HepG2 (cell line): ENCODE results near the gene PDCD11. TPM values are rescaled to one million over a fixed set of nuclear protein-coding genes. Genes with fewer than 3 reads are reported as not detected.

Source experiments
- ATAC-seq: fragments of 200-7000 bp; cut with Tn5 transposase; 3 replicates; pipeline ENCODE4 v1.9.1; 2020; ENCODE audit warnings: mild to moderate bottlenecking, moderate library complexity
- BruUV-seq: library from RNA; stranded (reverse); fragments of 400-500 nt; replicated peaks from 2 replicates; lab custom pipeline; 2021; lab: Mats Ljungman, UMichigan
- CTCF ChIA-PET: fragments of 300-600 bp; formaldehyde crosslinking; extraction: SDS; loops from one replicate; lab custom pipeline; 2021; ENCODE audit warnings: low total read pairs, inconsistent platforms, low intra/inter-chr PET ratio; lab: Yijun Ruan, JAX
- POLR2A ChIA-PET: fragments of 350-600 bp; sonication (Branson Sonifier 250); formaldehyde crosslinking; loops from one replicate; lab custom pipeline; 2020; ENCODE audit warnings: antibody characterized with exemption, inconsistent platforms; lab: Yijun Ruan, JAX
- DNase-seq: peaks from one replicate; pipeline ENCODE4 v3.0.0-alpha.2; 2015; ENCODE audit warnings: low spot score
- FAIRE-seq: peaks from 3 replicates; lab custom pipeline; 2011; peaks lifted over from hg19 to GRCh38; lab: Jason Lieb, UNC
- H2AFZ ChIP-seq: one replicate; pipeline ENCODE4 v1.6.1; 2011; ENCODE audit warnings: low read length, inconsistent platforms
- H3K27ac ChIP-seq: fragments of 300-600 bp; 3 replicates; pipeline ENCODE4 v1.8.0; 2011; ENCODE audit warnings: mixed run types, mild to moderate bottlenecking, mixed read lengths, low read length, inconsistent platforms; ENCODE audit not compliant: insufficient read depth; ENCODE audit errors: extremely low read length
- H3K27me3 ChIP-seq, 2 experiments: fragments of 200-600 bp in 1 of 2; 2 replicates in 1 of 2; 3 replicates in 1 of 2; pipeline versions ENCODE4 v1.6.0 to v1.8.0; 2011; ENCODE audit warnings: low read length in 2 of 2, mild to moderate bottlenecking in 2 of 2, moderate library complexity in 2 of 2, inconsistent platforms in 1 of 2; ENCODE audit not compliant: insufficient read depth in 2 of 2, control insufficient read depth in 1 of 2
- H3K36me3 ChIP-seq, 2 experiments: fragments of 200-600 bp in 1 of 2; replicated peaks in 1 of 2; 2 replicates in 1 of 2; 3 replicates in 1 of 2; pipeline versions ENCODE4 v1.5.1 to v1.8.0; 2011; ENCODE audit warnings: low read length in 2 of 2, inconsistent platforms in 1 of 2; ENCODE audit not compliant: insufficient read depth in 2 of 2, control insufficient read depth in 1 of 2
- H3K4me1 ChIP-seq: 2 replicates; pipeline ENCODE4 v1.5.1; 2012; ENCODE audit warnings: low read length, inconsistent platforms; ENCODE audit not compliant: insufficient read depth
- H3K4me2 ChIP-seq: 2 replicates; pipeline ENCODE4 v1.6.0; 2011; ENCODE audit warnings: low read depth, low read length, inconsistent platforms
- H3K4me3 ChIP-seq, 3 experiments: fragments of 200-600 bp in 1 of 3; sonication (generic), shearing (Covaris generic) in 1 of 3; replicated peaks in 1 of 3; 2 replicates each; pipeline ENCODE4 v1.5.1; 2011 to 2016; ENCODE audit warnings: low read length in 3 of 3, inconsistent platforms in 2 of 3, low read depth in 2 of 3, mild to moderate bottlenecking in 2 of 3, control low read depth in 1 of 3, mixed read lengths in 1 of 3; ENCODE audit not compliant: insufficient read depth in 1 of 3
- H3K79me2 ChIP-seq: one replicate; pipeline ENCODE4 v1.6.1; 2011; ENCODE audit warnings: low read length, inconsistent platforms; ENCODE audit not compliant: insufficient read depth
- H3K9ac ChIP-seq: 2 replicates; pipeline ENCODE4 v1.6.0; 2011; ENCODE audit warnings: mild to moderate bottlenecking, low read depth, low read length, inconsistent platforms; ENCODE audit not compliant: insufficient read depth
- H3K9me3 ChIP-seq: 2 replicates; pipeline ENCODE4 v1.5.1; 2012; ENCODE audit warnings: mild to moderate bottlenecking, low read length
- H4K20me1 ChIP-seq: 2 replicates; pipeline ENCODE4 v1.6.0; 2011; ENCODE audit warnings: inconsistent platforms, mild to moderate bottlenecking, low read length, moderate library complexity; ENCODE audit not compliant: insufficient read depth
- AGO1 ChIP-seq: fragments of 200-400 bp; formaldehyde crosslinking; IDR thresholded peaks from 2 replicates; pipeline ENCODE4 v1.6.1; 2017; ENCODE audit warnings: mild to moderate bottlenecking, low read depth, low read length, moderate library complexity; ENCODE audit not compliant: poor library complexity, severe bottlenecking
- DNMT3B ChIP-seq: conservative IDR thresholded peaks from 2 replicates; pipeline ENCODE4 v1.6.1; 2016; ENCODE audit warnings: missing biosample characterization, control low read depth
- HNF1A ChIP-seq, 2 experiments: sonication (generic) in 1 of 2; formaldehyde crosslinking in 1 of 2; IDR thresholded peaks; 2 replicates each; pipeline versions ENCODE4 v1.4.0 to v1.6.1; 2016 to 2020; ENCODE audit warnings: borderline replicate concordance in 1 of 2, low read depth in 1 of 2, mild to moderate bottlenecking in 1 of 2, missing genetic modification reagents in 1 of 2
- HOXA3 ChIP-seq: sonication (generic); formaldehyde crosslinking; IDR thresholded peaks from 2 replicates; pipeline ENCODE4 v1.5.0; 2020; ENCODE audit warnings: missing genetic modification reagents
- IKZF4 ChIP-seq: sonication (generic); formaldehyde crosslinking; IDR thresholded peaks from 2 replicates; pipeline ENCODE4 v1.5.1; 2020; ENCODE audit warnings: borderline replicate concordance, mild to moderate bottlenecking, low read depth, missing genetic modification reagents; ENCODE audit errors: not compliant biosample characterization
- MXI1 ChIP-seq: IDR thresholded peaks from 3 replicates; pipeline ENCODE4 v1.6.1; 2012; ENCODE audit warnings: low read depth, low read length, inconsistent platforms, borderline replicate concordance
- NFE2L1 ChIP-seq: sonication (generic); formaldehyde crosslinking; IDR thresholded peaks from 2 replicates; pipeline ENCODE4 v1.4.0; 2020; ENCODE audit warnings: missing genetic modification reagents, mild to moderate bottlenecking, borderline replicate concordance
- NR2F2 ChIP-seq: IDR thresholded peaks from 2 replicates; pipeline ENCODE4 v1.6.1; 2012; ENCODE audit warnings: low read depth, inconsistent platforms, borderline replicate concordance
- ZFP62 ChIP-seq: sonication (generic); formaldehyde crosslinking; IDR thresholded peaks from 2 replicates; pipeline ENCODE4 v1.4.0; 2020; ENCODE audit warnings: missing genetic modification reagents
- ZNF546 ChIP-seq: sonication (generic); formaldehyde crosslinking; conservative IDR thresholded peaks from 2 replicates; pipeline ENCODE4 v1.8.1; 2023; ENCODE audit warnings: mild to moderate bottlenecking, missing genetic modification reagents
- ZNF556 ChIP-seq: sonication (generic); formaldehyde crosslinking; IDR thresholded peaks from 2 replicates; pipeline ENCODE4 v1.4.0; 2020; ENCODE audit warnings: mild to moderate bottlenecking, missing genetic modification reagents, borderline replicate concordance
- ZNF776 ChIP-seq: sonication (generic); formaldehyde crosslinking; IDR thresholded peaks from 2 replicates; pipeline ENCODE4 v1.4.0; 2020; ENCODE audit warnings: mild to moderate bottlenecking, missing genetic modification reagents
- ZNF780A ChIP-seq: sonication (generic); formaldehyde crosslinking; IDR thresholded peaks from 2 replicates; pipeline ENCODE4 v1.8.0; 2022; ENCODE audit warnings: mild to moderate bottlenecking, missing genetic modification reagents, moderate library complexity
- ZNF790 ChIP-seq: sonication (generic); formaldehyde crosslinking; IDR thresholded peaks from 2 replicates; pipeline ENCODE4 v1.8.0; 2022; ENCODE audit warnings: missing genetic modification reagents, mild to moderate bottlenecking, borderline replicate concordance
- WGBS: methylation state at CpG from one replicate; pipeline ENCODE4 v1.1.6; 2017; ENCODE audit warnings: low lambda C conversion rate; 5-methylcytosine and 5-hydroxymethylcytosine counted together
- in situ Hi-C: cut with HindIII; loops from 2 replicates; pipeline ENCODE4 v1.10.0; 2017; ENCODE audit warnings: low pct_unique_long_range_greater_than_20kb; ENCODE audit not compliant: extremely low pct_ligation_motif_present
- intact Hi-C: fragments of 100-400 bp; cut with micrococcal nuclease; formaldehyde crosslinking; loops from one replicate; pipeline ENCODE4 v1.10.0; 2022; ENCODE audit not compliant: unreplicated experiment
- polyA plus RNA-seq, 8 experiments: library from polyadenylated mRNA; depleted of rRNA in 3 of 8; stranded (reverse) in 7 of 8; unstranded in 1 of 8; fragments of >200 nt; fragmentation: Illumina TruSeq in 4 of 8; extraction: Trizol in 4 of 8; gene quantifications; 2 replicates each; pipeline versions ENCODE4 v1.2.1 to v1.2.3, GENCODE V29; 2011 to 2016; ENCODE audit warnings: low read depth in 4 of 8, missing spikeins in 1 of 8, mixed read lengths in 1 of 8; ENCODE audit not compliant: insufficient read depth in 1 of 8
- total RNA-seq, 5 experiments: library from RNA; depleted of rRNA; stranded (reverse); fragments of >200 nt; fragmentation: Illumina TruSeq; extraction: Trizol; gene quantifications; 2 replicates each; pipeline ENCODE4 v1.2.3, GENCODE V29; 2016; ENCODE audit warnings: low read depth in 1 of 5

Gene PDCD11
- total and polyA plus RNA-seq, 2 of the 13 experiments (the other 11 are each of a cell fraction or from before 2014, with no cell fraction given): 12.8 to 52.8 TPM

GRCh38 chr10:103487410-103487708 is 90.9 kb downstream of the PDCD11 start:
- H4K20me1 ChIP-seq: no peaks in the 10 kb centered on the region
- CTCF ChIA-PET: no interaction called here
- no peak overlapping the region for H2AFZ ChIP-seq
- in situ Hi-C loops: no loop called here
- no peak overlapping the region for H3K9ac ChIP-seq
- no peak for ATAC-seq
- H3K9me3 ChIP-seq: no peaks in the 10 kb centered on the region
- H3K27ac ChIP-seq: no peak overlapping the region
- DNase-seq: no peak
- H3K4me3 ChIP-seq: no peak overlapping the region
- no peaks in the 10 kb centered on the region for H3K36me3 ChIP-seq
- no peak overlapping the region for H3K4me2 ChIP-seq
- POLR2A ChIA-PET: no interaction called here
- TF ChIP-seq HOXA3 (no peak), ZNF790 (CRISPR knock-in tag) (no peak), MXI1 (no peak), ZNF776 (CRISPR knock-in tag) (no peak), ZNF556 (CRISPR knock-in tag) (no peak), ZFP62 (CRISPR knock-in tag) (no peak), ZNF780A (no peak), AGO1 (no peak), NR2F2 (no peak), DNMT3B (no peak), IKZF4 (CRISPR knock-in tag) (no peak), ZNF546 (no peak), HNF1A (IDR thresholded peaks at IDR 0.05; ENCODE audit: low read depth) (no peak), HNF1A (CRISPR knock-in tag; IDR thresholded peaks at IDR 0.05; ENCODE audit: borderline replicate concordance) (no peak), NFE2L1 (CRISPR knock-in tag) (no peak)
- H3K79me2 ChIP-seq: no peaks in the 10 kb centered on the region
- peaks cover 7% of the 10 kb centered on the region; the same call in 1 of the 2 replicates for H3K4me1 ChIP-seq
- intact Hi-C loops: loop anchor here (5.0 to 10.0 kb wide), 2 partner anchors 55 to 107 kb away; no protein-coding TSS in a partner anchor
- no TSS peak for BruUV-seq
- 65% methylated on average over 2 of the region's 2 CpGs for WGBS
- no peak for FAIRE-seq
- H3K27me3 ChIP-seq: peaks cover 2 to 41% of the 10 kb centered on the region in 2 experiments; a peak in 4 of 5 replicates
